Effector CD8-positive, alpha-beta T cell (primary cell): ENCODE measurements around the gene GAK.
"Not testable (repeated sequence)": the region's sequence is repeated elsewhere in the genome, so short reads cannot be mapped to it uniquely, and the experiment has no call there.

Experiments
- DNase-seq: peaks from one replicate; lab custom pipeline; 2025; lab: John Stamatoyannopoulos, UW

Gene GAK

GRCh38 chr4:818106-818921 is 113.8 kb downstream of the GAK start:
- DNase-seq = no peak

- DNase-seq = no peak
Measured at GRCh38 chr4:815464-816146, 116.5 kb downstream of the GAK start.

GRCh38 chr4:814312-814850 is 117.7 kb downstream of the GAK start:
- no peak for DNase-seq

- DNase-seq = no peak
Measured at GRCh38 chr4:813900-814299, 118.2 kb downstream of the GAK start.

- no peak for DNase-seq
Measured at GRCh38 chr4:808860-809570, 123.1 kb downstream of the GAK start.

GRCh38 chr4:807792-808191 is 124.3 kb downstream of the GAK start:
- no peak for DNase-seq

GRCh38 chr4:806979-807378 is 125.1 kb downstream of the GAK start:
- not testable (repeated sequence) for DNase-seq

- no peak for DNase-seq
Measured at GRCh38 chr4:804804-805203, 127.3 kb downstream of the GAK start.

GRCh38 chr4:803884-804283 is 128.2 kb downstream of the GAK start:
- no peak for DNase-seq

GRCh38 chr4:801436-802124 is 130.5 kb downstream of the GAK start:
- no peak for DNase-seq
